ENCODE measurements around the gene ADAT2. TPM values are rescaled to one million over a fixed set of nuclear protein-coding genes. Genes with fewer than 3 reads are reported as not detected.

The ADAT2 gene
- total and polyA plus RNA-seq, 2 of the 8 experiments (the other 6 are each of a cell fraction or from before 2014, with no cell fraction given) = 4.3 to 11.8 TPM

GRCh38 chr6:143432588-143432987 lies 17.9 kb downstream of the ADAT2 start (continued):
- TF ChIP-seq CHD7 (IDR thresholded peaks at IDR 0.05; ENCODE audit: insufficient replicate concordance, low read length) (no peak), CTBP2 (IDR thresholded peaks at IDR 0.05; ENCODE audit: borderline replicate concordance, insufficient read depth, insufficient read length, low read length) (no peak), PHF8 (conservative IDR thresholded peaks at IDR 0.05; ENCODE audit: low read depth, low read length) (no peak), TAF7 (optimal IDR thresholded peaks at IDR 0.05; ENCODE audit: borderline replicate concordance, low read depth, low read length) (no peak)
